ENCODE data around the gene VASH2.

The VASH2 gene

DNA sequence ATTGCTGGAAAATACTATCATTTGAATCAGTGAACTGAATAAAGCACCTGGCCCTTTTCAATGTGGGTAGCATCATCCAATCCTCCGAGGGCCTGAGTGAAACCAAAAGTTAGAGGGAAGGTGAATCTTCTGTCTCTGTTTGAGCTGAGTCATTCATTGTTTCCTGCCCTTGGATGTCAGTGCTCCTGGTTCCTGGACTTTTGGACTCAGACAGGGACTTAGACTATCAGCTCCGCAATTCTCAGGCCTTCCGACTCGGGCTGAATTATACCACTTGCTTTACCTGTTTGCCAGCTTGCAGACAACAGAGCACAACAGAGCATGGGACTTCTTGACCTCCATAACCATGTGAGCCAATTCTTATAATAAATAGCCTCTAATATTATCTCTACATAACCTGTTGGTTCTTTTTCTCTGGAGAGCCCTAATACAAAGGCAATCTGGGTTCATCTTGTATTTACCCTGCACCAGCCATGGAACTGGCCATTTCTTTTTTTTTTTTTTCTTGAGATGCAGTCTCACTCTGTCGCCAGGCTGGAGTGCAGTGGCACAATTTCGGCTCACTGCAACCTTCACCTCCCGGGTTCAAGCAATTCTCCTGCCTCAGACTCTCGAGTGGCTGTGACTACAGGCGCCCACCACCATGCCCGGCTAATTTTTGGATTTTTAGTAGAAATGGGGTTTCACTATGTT is 19.2 kb upstream of the VASH2 start:
- DNase-seq (ENCODE audit: low spot score): no peak

DNA sequence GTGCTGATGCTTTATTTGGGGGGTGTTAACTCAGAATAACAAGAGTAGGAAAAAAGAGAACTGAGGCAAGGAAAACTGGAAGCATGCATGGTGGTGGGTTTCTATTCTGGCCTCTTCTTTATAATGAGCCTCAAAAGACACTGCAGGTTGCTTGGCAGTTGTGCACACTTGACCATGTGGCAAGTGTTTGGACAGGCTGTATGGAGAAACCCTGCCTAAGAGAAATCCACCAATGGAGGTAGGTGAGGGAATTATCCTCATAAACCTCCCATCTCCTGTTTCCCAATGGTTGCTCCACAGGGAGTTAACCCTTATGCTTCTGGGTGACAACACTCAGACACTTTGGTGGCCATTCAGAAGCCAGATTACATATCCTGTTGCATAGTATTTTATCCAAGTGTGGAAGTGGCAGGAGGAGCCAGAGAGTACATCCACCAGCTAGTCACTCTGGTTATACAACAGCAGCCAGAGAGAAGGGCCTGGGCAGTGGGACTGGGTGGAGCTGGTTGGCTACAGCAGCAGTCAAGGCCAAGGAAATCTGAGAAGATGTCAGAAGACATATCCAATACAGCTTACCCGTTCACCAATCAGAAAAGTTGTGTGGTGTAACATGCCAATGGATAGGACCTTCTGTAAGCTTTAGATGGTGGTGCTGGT is 16.4 kb upstream of the VASH2 start:
- no peak for DNase-seq (ENCODE audit: low spot score)

DNA sequence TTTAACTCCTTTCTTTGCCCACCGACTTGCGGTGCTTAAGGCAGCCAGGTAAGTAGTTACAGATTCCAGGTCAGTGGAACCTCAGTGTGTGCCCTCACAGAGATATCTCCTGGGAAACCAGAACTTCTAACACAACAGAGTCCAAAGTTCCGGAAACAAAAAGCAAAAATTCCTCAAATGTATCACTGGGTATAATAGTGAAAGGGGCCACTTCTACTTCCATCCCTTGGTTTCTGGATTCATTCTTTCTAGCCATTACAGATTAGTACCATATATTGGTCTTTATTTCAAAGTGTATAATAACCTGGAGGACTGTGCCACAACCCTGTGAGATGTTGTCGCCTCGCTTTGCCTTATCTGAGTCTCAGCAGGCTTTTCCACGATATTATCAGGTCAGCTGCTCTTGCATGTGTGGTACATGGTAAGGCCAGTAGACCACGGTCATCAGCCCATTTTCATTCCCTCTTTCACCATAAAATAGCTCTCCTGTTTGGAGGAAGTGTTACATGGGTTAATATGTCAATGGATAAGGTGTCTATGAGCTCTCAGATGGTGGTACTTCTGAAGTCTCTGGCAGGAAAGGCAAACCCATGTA is 14.9 kb upstream of the VASH2 start:
- no peak for DNase-seq (ENCODE audit: low spot score)

DNA sequence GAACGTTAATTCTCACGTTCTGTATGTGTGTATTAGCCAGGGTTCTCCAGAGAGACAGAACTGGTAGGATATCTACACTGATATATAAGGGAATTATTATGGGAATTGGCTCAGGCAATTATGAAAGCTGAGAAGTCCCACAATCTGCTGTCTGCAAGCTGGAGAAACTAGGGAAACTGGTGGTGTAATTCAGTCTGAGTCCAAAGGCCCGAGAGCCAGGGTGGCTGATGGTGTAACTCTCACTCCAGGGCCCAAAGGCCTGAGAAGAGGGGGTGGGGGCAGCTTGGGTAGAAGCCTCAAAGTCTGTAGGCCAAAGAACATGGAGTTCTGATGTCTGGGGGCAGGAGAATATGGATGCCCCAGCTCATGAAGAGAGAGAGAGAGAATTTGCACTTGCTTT is 13.3 kb upstream of the VASH2 start:
- DNase-seq (ENCODE audit: low spot score): no peak

DNA sequence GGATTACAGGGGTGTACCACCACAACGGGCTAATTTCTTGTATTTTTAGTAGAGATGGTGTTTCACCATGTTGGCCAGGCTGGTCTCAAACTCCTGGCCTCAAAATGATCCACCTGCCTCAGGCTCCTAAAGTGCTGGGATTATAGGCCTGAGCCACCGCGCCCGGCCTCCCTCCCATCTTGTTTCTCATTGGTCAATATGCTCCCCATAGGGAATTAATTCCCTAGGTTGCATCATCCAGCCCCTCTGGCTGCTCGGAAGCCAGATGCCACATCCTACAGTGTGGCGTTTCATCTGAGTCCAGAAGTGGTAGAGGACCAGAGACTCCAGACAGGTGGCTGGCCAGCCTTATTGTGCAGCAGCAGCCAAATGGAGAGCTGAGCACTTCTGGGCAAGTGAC is 11.5 kb upstream of the VASH2 start:
- no peak for DNase-seq (ENCODE audit: low spot score)

DNA sequence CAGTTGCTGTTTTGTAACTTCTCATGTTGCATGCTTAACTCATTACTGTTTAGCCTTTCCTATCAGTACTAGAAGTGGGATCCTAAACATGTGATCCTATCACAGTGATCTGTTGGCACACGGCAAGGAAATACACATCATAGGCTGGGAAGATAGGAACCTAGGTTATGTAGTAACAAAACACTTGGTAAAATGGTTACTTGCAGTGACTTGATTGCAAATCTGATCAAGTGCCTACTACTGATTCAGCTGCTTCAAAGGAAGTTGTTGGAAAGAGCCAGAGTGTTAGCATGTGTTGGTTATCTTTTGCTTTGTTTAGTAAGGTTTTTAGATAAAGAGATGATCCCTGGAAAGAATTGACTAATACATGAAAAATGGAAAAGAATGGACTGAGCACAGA is 8.9 kb upstream of the VASH2 start:
- DNase-seq (ENCODE audit: low spot score): no peak

DNA sequence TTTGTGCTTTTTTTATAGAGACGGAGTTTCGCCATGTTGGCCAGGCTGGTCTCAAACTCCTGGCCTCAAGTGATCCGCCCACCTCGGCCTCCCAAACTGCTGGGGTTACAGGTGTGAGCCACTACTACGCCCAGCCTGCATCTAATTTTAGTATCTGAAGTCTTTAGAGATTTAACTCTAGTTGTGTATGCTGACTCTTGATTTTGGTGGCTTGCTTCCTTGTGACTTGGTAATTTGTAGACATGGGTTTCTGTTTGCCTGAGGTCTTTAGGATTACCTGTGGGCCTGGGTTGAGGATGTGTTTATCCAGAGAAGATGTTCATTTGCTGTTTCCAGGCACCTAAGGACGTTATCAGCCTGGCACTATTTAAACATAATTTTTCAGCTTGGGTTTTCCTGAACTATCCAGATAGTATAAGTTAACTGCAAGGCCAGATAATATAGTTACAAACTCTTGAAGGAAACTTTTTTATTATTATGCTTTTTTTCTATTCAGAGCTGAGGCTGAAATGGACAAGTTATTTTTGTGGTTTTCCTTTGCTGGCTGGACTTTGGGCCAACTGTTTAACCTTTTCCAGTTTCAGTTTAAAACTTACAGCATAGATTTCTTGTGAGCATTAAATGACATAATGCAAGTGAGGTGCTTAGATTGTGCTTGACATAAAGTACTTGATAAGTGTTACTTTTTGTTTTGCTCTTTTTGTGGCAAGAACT is 7.5 kb upstream of the VASH2 start:
- DNase-seq (ENCODE audit: low spot score): no peak

DNA sequence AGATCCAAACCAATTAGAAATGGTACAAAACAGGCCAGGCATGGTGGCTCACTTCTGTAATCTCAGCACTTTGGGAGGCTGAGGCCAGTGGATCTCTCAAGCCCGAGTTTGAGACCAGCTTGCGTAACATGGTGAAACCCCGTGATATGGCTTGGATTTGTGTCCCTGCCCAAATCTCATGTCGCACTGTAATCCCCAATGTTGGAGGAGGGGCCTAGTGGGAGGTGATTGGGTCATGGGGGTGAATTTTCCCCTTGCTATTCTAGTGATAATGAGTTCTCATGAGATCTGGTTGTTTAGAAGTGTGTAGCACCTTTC is 7.0 kb upstream of the VASH2 start:
- DNase-seq (ENCODE audit: low spot score): no peak

DNA sequence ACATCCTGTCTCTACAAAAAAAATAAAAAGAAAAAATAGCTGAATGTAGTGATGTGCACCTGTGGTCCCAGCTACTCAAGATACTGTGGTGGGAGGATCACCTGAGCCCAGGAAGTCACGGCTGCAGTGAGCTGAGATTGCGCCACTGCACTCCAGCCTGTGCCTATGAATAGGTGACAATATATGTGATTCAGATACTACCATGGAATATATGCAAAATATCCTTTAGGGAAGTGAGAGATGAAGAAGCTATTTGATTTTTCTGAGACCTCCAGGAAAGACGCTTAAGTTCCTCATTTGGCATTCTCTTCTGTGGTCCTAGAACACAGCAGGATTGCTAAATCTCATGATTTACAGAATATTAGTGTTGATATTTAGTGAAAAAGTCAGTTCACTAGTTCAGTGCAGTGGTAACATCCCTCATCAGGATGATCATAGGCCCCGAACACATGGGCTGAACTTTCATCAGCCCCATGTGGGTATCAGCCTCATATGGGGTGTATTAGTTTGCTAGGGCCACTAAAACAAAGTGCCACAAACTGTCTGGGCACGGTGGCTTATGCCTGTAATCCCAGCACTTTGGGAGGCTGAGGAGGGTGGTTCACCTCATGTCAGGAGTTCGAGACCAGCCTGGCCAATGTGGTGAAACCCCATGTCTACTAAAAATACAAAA is 6.0 kb upstream of the VASH2 start:
- no peak for DNase-seq (ENCODE audit: low spot score)

DNA sequence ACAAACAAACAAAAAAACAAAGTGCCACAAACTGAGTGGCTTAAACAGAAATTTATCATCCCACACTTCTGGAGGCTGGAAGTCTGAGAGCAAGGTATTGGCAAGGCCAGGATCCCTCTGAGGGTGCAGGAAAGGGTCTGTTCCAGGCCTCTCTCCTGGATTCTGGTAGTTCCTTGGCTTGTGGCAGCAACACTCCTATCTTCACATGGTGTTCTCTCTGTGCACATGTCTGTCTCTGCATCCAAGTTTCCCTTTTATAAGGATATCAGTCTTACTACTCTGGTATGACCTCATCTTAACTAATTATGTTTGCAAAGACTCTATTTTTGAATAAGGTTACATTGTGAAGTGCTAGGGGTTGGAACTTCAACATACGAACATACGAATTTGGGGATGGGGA is 5.3 kb upstream of the VASH2 start:
- DNase-seq (ENCODE audit: low spot score): no peak

DNA sequence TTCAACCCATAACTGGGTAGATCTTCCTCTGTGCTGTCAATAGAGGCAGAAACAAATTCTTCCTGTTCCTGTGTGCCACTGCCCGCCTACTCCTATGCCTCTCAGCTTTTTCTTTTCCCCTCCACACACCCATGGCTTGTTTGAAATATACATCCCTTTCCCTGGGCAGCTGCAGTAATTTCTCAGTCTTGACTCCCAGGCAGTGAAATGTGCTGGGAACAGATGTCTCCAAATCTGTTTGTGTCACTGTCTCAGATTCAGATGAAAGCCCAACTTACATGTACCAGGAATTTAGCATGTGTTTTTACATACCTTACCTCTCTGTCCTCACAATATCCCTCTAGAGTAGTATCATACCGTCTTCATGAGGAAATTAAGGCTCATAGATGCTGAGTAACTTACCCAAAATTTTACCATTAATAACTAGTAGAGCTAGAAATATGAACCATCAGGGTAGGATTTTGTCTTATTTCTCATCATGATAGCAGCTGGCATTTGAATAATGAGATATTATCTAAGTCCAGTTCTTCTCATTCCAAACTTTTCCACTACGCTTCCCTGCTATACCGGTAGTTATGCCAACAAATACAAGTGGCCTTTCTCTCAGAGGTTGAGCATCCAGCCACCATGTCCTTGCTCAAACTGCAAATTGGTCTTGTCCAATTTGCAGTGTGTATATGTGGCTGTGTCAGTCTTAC is 4.7 kb upstream of the VASH2 start:
- no peak for DNase-seq (ENCODE audit: low spot score)

DNA sequence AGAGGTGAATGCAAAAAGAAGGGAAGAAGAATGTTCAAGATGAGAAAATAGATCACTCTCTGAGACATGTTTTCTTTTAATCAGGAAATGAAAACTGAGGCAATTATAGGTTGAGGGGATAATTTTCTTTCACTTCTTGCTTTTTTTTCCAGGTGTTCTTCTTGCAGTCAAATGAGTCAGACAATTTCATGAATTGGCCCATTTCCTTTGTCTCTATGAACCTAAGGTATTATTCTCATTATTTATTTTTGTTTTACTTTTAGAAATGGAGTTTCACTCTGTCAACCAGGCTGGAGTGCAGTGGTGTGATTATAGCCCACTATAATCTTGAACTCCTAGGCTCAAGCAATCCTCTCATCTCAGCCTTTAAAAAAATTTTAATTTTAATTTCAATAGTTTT is 3.5 kb upstream of the VASH2 start:
- no peak for DNase-seq (ENCODE audit: low spot score)

DNA sequence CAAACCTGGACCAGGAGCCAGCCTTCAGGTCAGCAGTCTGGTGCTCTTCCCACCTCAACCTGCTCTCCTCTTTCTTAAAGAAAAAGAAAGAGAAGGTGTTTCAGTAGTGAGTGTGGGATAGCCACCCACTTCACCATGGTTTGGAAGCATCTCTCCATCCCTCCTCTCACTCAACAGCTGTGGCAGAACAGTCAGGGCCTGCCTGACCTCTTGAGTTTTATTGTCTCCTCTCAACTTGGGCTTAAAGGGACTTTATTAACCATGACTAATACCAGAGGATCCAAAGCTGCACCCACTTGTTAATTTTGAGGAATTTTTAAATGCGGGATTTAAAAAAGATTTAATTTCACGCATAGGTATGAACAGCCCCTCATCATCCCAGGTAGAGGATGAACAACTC is 570 bp upstream of the VASH2 start:
- DNase-seq (ENCODE audit: low spot score): no peak

DNA sequence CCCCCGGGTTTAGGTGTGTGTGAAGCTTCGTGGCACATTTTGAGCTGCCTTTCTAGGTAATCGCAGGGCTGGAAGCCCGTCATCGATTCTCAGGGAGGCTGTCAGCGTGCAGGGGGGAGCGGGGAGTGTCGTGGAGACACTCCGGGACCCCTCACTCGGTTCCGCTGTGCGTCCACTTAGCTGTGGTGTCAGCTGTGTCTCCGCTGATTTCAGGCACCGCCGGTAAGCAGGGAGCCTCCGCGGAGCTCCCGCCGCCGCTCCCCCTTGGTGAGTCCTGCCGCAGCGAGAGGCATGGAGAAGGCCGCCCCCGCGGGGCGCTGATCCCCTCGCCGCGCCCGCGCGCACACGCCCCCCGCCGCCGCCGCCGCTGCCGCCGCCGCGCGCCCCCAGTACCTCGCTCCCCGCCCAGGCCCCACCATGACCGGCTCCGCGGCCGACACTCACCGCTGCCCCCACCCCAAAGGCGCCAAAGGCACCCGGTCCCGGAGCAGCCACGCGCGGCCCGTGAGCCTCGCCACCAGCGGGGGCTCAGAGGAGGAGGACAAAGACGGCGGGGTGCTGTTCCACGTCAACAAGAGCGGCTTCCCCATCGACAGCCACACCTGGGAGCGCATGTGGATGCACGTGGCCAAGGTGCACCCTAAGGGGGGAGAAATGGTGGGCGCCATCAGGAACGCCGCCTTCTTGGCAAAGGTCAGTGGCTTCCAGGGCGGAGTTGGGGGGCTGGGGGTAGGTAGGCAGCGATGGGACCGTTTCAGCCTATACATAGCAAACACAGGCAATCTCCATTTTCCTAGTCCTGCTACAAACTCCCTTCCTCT is 995 bp downstream of the VASH2 start:
- peak; percentile 31 for DNase-seq (ENCODE audit: low spot score)

DNA sequence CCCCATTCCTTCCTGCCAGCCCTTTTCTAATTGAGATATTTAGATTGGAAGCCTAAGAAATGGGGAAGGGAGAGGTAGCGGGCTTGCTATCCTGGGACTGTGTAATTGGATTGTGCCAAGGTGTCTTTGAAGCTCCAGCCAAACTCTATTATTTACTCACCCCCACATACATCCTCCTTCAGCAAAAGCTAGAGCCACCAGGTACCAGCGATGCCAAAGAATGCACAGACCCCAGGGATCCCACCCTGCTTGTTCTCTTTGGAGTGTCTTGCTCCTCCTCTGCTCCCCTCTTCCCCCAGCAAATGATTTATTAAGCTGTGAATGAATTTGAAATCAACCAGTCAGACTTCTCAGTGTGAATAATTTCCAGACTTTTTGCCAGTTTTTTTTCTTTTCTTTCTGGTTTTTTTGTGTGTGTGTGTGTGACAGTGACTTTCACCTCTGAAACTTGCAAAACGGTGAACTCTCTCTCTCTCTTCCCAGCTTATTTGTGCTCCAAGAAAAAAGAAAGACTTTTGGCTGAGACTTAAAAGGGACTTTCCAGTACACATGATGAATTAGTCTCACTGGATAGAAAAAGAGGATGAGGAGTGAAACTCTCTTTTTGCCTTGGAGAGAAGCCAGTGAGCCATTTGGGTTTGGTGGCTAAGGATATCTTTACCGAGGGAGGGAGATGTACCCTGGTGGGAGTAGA is 1.8 kb downstream of the VASH2 start:
- no peak for DNase-seq (ENCODE audit: low spot score)

DNA sequence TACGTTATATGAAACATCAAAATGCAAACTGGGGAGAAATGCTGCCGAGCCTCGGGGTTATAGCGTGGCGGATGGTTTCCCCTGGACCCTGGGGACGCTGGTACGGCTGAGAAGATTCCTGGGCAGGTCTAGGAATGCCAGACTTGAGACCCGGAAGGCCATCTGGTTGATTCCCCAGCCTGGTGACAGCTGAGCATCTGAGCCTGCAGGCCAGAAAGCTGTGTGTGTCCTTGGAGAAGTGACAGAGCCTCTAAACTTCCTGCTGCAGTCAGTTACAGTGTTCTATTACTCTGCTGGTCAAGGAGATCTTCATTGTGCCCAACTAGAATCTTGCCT is 2.3 kb downstream of the VASH2 start:
- no peak for DNase-seq (ENCODE audit: low spot score)

DNA sequence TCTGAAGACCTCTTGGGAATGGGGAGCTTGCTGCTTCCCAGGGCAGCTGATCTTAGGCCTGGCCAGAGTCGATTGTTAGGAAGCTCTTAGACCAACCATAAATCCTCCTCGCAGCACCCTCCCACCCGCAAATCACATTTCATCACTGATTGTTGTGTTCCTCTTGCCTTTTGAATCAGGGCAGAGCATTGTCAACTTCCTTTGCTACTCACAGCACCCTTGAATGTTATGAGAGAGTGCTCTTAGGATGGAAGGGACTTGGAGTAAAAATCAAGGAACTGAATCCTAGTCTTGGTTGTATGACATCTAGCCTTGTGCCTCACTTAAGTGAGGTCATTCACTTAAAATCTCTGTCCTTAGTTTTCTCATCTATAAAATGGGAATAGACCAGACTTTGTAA is 3.0 kb downstream of the VASH2 start:
- DNase-seq (ENCODE audit: low spot score): no peak

DNA sequence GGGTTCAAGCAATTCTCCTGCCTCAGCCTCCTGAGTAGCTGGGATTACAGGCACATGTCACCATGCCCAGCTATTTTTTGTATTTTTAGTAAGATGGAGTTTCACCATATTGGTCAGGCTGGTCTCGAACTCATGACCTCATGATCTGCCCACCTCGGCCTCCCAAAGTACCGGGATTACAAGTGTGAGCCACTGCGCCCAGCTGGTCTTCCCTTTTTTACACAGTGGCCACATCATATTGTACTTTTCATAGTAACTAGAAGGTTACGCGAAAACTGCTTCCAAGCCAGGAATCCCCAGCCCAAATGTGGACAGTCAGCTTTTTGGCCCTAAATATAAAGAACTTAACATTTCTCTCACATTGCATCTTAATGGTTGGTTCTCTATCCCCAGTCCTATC is 4.2 kb downstream of the VASH2 start:
- DNase-seq (ENCODE audit: low spot score): no peak

DNA sequence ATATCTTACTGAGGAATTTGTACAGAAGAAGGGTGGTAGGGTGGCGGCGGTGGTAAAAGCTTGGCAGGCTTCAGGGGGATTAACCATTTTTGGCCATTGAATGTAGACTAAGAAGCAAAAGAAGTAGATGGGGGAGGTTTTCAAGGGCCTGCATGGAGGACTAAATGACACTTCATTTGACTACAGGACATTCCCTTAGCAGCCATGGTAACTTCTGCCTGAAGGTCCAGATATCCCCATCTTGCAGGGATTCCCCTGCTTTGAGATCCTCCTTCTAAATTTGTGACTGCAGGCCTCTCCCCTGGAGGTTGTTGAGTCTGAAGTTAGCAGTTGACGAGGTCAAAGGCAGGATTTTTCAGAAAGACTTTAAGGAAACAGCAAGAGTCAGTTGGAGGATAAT is 4.8 kb downstream of the VASH2 start:
- DNase-seq (ENCODE audit: low spot score): no peak

DNA sequence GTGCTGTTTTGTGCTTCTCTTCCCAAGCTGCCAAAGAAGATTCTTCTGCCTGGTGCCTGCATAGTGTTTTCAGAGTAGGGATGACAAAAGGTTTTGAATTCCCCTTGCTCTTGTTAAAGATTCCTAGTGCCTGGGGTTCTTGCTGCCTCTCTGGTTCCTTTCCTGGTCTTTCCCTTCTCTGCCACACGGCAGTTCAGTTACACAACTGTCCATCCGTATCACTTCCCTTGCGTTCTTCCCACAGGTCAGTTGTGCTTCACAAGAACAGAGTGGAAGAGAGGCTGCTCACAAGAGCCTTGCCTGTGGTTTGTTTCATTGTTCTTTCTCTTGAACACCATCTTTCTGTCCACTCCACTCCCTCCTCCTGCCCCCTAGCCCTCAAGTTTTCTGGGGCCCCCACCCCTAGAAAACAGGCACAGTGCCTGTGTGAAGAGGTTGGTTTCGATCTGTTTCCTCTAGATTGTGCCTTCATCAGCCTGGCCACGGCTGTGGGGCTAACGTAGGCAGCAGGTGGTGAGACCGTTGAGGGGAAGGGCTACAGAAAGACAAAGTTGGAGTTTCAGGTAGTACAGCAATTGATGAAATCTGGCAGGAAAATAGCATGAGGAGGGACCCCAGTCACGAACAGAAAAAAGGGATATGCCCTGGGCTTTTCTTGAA is 5.8 kb downstream of the VASH2 start:
- no peak for DNase-seq (ENCODE audit: low spot score)
